CD8-positive, alpha-beta memory T cell (primary cell): ENCODE measurements around the gene CKAP4. TPM values are rescaled to one million over a fixed set of nuclear protein-coding genes. Genes with fewer than 3 reads are reported as not detected.

Experiments used
- CTCF ChIA-PET: fragments of 350-600 bp; sonication (Branson Sonifier 250); formaldehyde crosslinking; loops from one replicate; lab custom pipeline; 2021; ENCODE audit warnings: antibody characterized with exemption; lab: Charles Lee
- POLR2A ChIA-PET: fragments of 350-600 bp; sonication (Branson Sonifier 250); formaldehyde crosslinking; loops from one replicate; lab custom pipeline; 2021; ENCODE audit warnings: antibody characterized with exemption; lab: Charles Lee
- DNase-seq, 5 donors: peaks; one replicate each; pipeline versions ENCODE4 v3.0.0 to v3.0.0-alpha.2; 2020 to 2022; ENCODE audit warnings: mixed read lengths in 1 of 5
- H3K27ac ChIP-seq: one replicate; pipeline ENCODE4 v1.7.0; 2013; ENCODE audit warnings: low read depth, mild to moderate bottlenecking, low read length, moderate library complexity
- H3K27me3 ChIP-seq: 2 replicates; pipeline ENCODE4 v1.7.0; 2013; ENCODE audit warnings: low read length, mild to moderate bottlenecking; ENCODE audit not compliant: insufficient read depth, poor library complexity, severe bottlenecking
- H3K36me3 ChIP-seq: 2 replicates; pipeline ENCODE4 v1.7.0; 2013; ENCODE audit warnings: mild to moderate bottlenecking, low read length, moderate library complexity; ENCODE audit not compliant: insufficient read depth
- H3K4me1 ChIP-seq: 2 replicates; pipeline ENCODE4 v1.7.0; 2013; ENCODE audit warnings: mild to moderate bottlenecking, low read length, moderate library complexity; ENCODE audit not compliant: insufficient read depth
- H3K4me3 ChIP-seq: 2 replicates; pipeline ENCODE4 v1.7.0; 2013; ENCODE audit warnings: mild to moderate bottlenecking, low read length
- H3K9me3 ChIP-seq: 2 replicates; pipeline ENCODE4 v1.7.0; 2013; ENCODE audit warnings: mild to moderate bottlenecking, low read length
- H3K27ac Mint-ChIP-seq, 8 donors: one replicate each; pipeline ENCODE4 v1.8.0; 2020 to 2021; ENCODE audit warnings: mixed read lengths in 8 of 8, mild to moderate bottlenecking in 6 of 8, inconsistent platforms in 3 of 8, moderate library complexity in 3 of 8
- H3K27me3 Mint-ChIP-seq, 2 donors: one replicate each; pipeline ENCODE4 v1.8.0; 2020 to 2021; ENCODE audit warnings: mixed read lengths in 2 of 2, mild to moderate bottlenecking in 1 of 2, moderate library complexity in 1 of 2
- H3K36me3 Mint-ChIP-seq, 3 donors: one replicate each; pipeline ENCODE4 v1.8.0; 2020 to 2021; ENCODE audit warnings: mixed read lengths in 3 of 3, inconsistent platforms in 1 of 3, mild to moderate bottlenecking in 1 of 3
- H3K4me1 Mint-ChIP-seq, 3 donors: one replicate each; pipeline ENCODE4 v1.8.0; 2020 to 2021; ENCODE audit warnings: mixed read lengths in 3 of 3, inconsistent platforms in 1 of 3, mild to moderate bottlenecking in 1 of 3
- H3K4me3 Mint-ChIP-seq, 7 donors: one replicate each; pipeline ENCODE4 v1.8.0; 2020 to 2021; ENCODE audit warnings: mixed read lengths in 7 of 7, mild to moderate bottlenecking in 6 of 7, moderate library complexity in 4 of 7, inconsistent platforms in 2 of 7
- H3K9me3 Mint-ChIP-seq, 5 donors: one replicate each; pipeline ENCODE4 v1.8.0; 2020 to 2022; ENCODE audit warnings: mixed read lengths in 5 of 5, mild to moderate bottlenecking in 3 of 5, moderate library complexity in 2 of 5, inconsistent platforms in 1 of 5
- polyA plus RNA-seq: library from polyadenylated mRNA; unstranded; fragments of 300-500 nt; fragmentation: Illumina TruSeq; gene quantifications from one replicate; pipeline ENCODE4 v1.2.3, GENCODE V29; 2021
- total RNA-seq, 2 experiments: library from RNA; stranded (reverse); gene quantifications; one replicate each; pipeline ENCODE4 v1.2.3, GENCODE V29; 2021

Gene CKAP4
- total and polyA plus RNA-seq, 3 experiments from 2014 or later, result 7.6 to 11.3 (median 10.1) TPM

GRCh38 chr12:106193394-106194215 lies 54.2 kb downstream of the CKAP4 start:
- POLR2A ChIA-PET, result no interaction called here

GRCh38 chr12:106192659-106193393 lies 55.0 kb downstream of the CKAP4 start:
- POLR2A ChIA-PET, result no interaction called here

More at GRCh38 chr12:106193394-106194215, 54.2 kb downstream of the CKAP4 start:
- DNase-seq, result no peak
- no peaks in the 10 kb centered on the region for H3K9me3 ChIP-seq
- no peak overlapping the region for H3K4me3 Mint-ChIP-seq
- H3K27ac Mint-ChIP-seq, result no peak overlapping the region
- H3K27me3 ChIP-seq, result no peaks in the 10 kb centered on the region
- no peaks in the 10 kb centered on the region for H3K36me3 ChIP-seq
- CTCF ChIA-PET, result no interaction called here
- peaks cover 11 to 43% of the 10 kb centered on the region in 2 donors for H3K27me3 Mint-ChIP-seq
- H3K4me1 ChIP-seq, result no peaks in the 10 kb centered on the region
- H3K27ac ChIP-seq, result no peak overlapping the region
- H3K4me1 Mint-ChIP-seq, result no peaks in the 10 kb centered on the region
- H3K9me3 Mint-ChIP-seq, result no peaks in the 10 kb centered on the region
- no peak overlapping the region for H3K4me3 ChIP-seq
- no peaks in the 10 kb centered on the region for H3K36me3 Mint-ChIP-seq

GRCh38 chr12:106190581-106190980 lies 57.2 kb downstream of the CKAP4 start:
- Mint-ChIP-seq H3K4me3 (no peak overlapping the region), H3K27ac (no peak overlapping the region), H3K36me3 (no peaks in the 10 kb centered on the region), H3K4me1 (no peaks in the 10 kb centered on the region), H3K27me3 (peaks cover 12 to 42% of the 10 kb centered on the region in 2 donors), H3K9me3 (no peaks in the 10 kb centered on the region)
- CTCF ChIA-PET, result no interaction called here
- DNase-seq, result no peak
- Histone ChIP-seq H3K27ac (no peak overlapping the region), H3K36me3 (no peaks in the 10 kb centered on the region), H3K4me3 (no peak overlapping the region), H3K4me1 (no peaks in the 10 kb centered on the region), H3K27me3 (peaks cover 5% of the 10 kb centered on the region), H3K9me3 (no peaks in the 10 kb centered on the region)
- POLR2A ChIA-PET, result no interaction called here

More at GRCh38 chr12:106192659-106193393, 55.0 kb downstream of the CKAP4 start:
- Mint-ChIP-seq H3K9me3 (no peaks in the 10 kb centered on the region), H3K36me3 (no peaks in the 10 kb centered on the region), H3K27me3 (peaks cover 14 to 43% of the 10 kb centered on the region in 2 donors), H3K4me1 (no peaks in the 10 kb centered on the region), H3K4me3 (no peak overlapping the region), H3K27ac (no peak overlapping the region)
- H3K9me3 ChIP-seq, result no peaks in the 10 kb centered on the region
- CTCF ChIA-PET, result no interaction called here
- H3K36me3 ChIP-seq, result no peaks in the 10 kb centered on the region
- H3K27ac ChIP-seq, result no peak overlapping the region
- DNase-seq, result no peak
- no peak overlapping the region for H3K4me3 ChIP-seq
- no peaks in the 10 kb centered on the region for H3K4me1 ChIP-seq
- H3K27me3 ChIP-seq, result no peaks in the 10 kb centered on the region

GRCh38 chr12:106189341-106189740 lies 58.5 kb downstream of the CKAP4 start:
- no peak for DNase-seq
- no peak overlapping the region for H3K4me3 ChIP-seq
- no peaks in the 10 kb centered on the region for H3K4me1 ChIP-seq
- Mint-ChIP-seq H3K27me3 (peaks cover 11 to 37% of the 10 kb centered on the region in 2 donors), H3K4me3 (no peak overlapping the region), H3K9me3 (no peaks in the 10 kb centered on the region), H3K4me1 (no peaks in the 10 kb centered on the region), H3K27ac (no peak overlapping the region), H3K36me3 (no peaks in the 10 kb centered on the region)
- POLR2A ChIA-PET, result no interaction called here
- CTCF ChIA-PET, result no interaction called here
- H3K27me3 ChIP-seq, result peaks cover 5% of the 10 kb centered on the region
- no peaks in the 10 kb centered on the region for H3K9me3 ChIP-seq
- H3K36me3 ChIP-seq, result no peaks in the 10 kb centered on the region
- no peak overlapping the region for H3K27ac ChIP-seq

- CTCF ChIA-PET, result no interaction called here
- Histone ChIP-seq H3K27ac (no peak overlapping the region), H3K4me1 (no peaks in the 10 kb centered on the region), H3K36me3 (no peaks in the 10 kb centered on the region), H3K9me3 (no peaks in the 10 kb centered on the region), H3K27me3 (peaks cover 5% of the 10 kb centered on the region), H3K4me3 (no peak overlapping the region)
- Mint-ChIP-seq H3K9me3 (no peaks in the 10 kb centered on the region), H3K36me3 (no peaks in the 10 kb centered on the region), H3K27ac (no peak overlapping the region), H3K4me3 (no peak overlapping the region), H3K4me1 (no peaks in the 10 kb centered on the region), H3K27me3 (peaks cover 11 to 33% of the 10 kb centered on the region in 2 donors)
- no peak for DNase-seq
- POLR2A ChIA-PET, result no interaction called here
Measured at GRCh38 chr12:106188256-106188655, 59.6 kb downstream of the CKAP4 start.

Other genes with a start within 250 kb of the CKAP4 start
- not detected for gene NUAK1, start 109.1 kb downstream of the CKAP4 start, total RNA-seq
- 0.16 TPM for gene NUAK1, start 109.1 kb downstream of the CKAP4 start, polyA plus RNA-seq
- 10 to 100 TPM; 11.8 to 13.0 TPM for gene TCP11L2, start 54.7 kb upstream of the CKAP4 start, total RNA-seq
- 19.3 TPM for gene TCP11L2, start 54.7 kb upstream of the CKAP4 start, polyA plus RNA-seq
- gene POLR3B, start 109.7 kb upstream of the CKAP4 start, total RNA-seq, result 10 to 100 TPM; 13.4 to 14.6 TPM
- gene POLR3B, start 109.7 kb upstream of the CKAP4 start, polyA plus RNA-seq, result 5.3 TPM